ENCODE results near the gene FBXO4. TPM values are rescaled to one million over a fixed set of nuclear protein-coding genes. Genes with fewer than 3 reads are reported as not detected.
A peak's percentile ranks its signal among the peaks of the same experiment; 100 is the strongest.

The FBXO4 gene
- total and polyA plus RNA-seq, 2 experiments from 2014 or later, result 0.63 to 0.74 TPM

GRCh38 chr5:41955432-41956024 is 30.4 kb downstream of the FBXO4 start:
- H3K79me2 ChIP-seq (replicated peaks; ENCODE audit: insufficient read depth), result no peaks in the 10 kb centered on the region
- no peaks in the 10 kb centered on the region for H3K27me3 ChIP-seq (ENCODE audit: insufficient read depth)
- no peak overlapping the region for H3K27ac ChIP-seq (ENCODE audit: low read depth)
- Mint-ChIP-seq H3K27ac (no peak overlapping the region), H3K9me3 (peaks cover 21% of the 10 kb centered on the region), H3K27me3 (ENCODE audit: insufficient read depth, low read depth, poor library complexity) (no peaks in the 10 kb centered on the region), H3K4me3 (no peak overlapping the region), H3K36me3 (ENCODE audit: low read depth) (no peaks in the 10 kb centered on the region), H3K4me1 (no peaks in the 10 kb centered on the region)
- no peak overlapping the region for H3K4me2 ChIP-seq
- H2AFZ ChIP-seq, result peak overlapping the region; percentile 56; the same call in 1 of the 2 replicates
- H3K9me2 ChIP-seq (ENCODE audit: insufficient read depth), result no peaks in the 10 kb centered on the region
- DNase-seq (ENCODE audit: low spot score), result no peak
- no peak for ATAC-seq
- H3F3A ChIP-seq (replicated peaks; ENCODE audit: low read depth), result no peaks in the 10 kb centered on the region
- TF ChIP-seq CREB1 (CRISPR knock-in tag; IDR thresholded peaks at IDR 0.05; ENCODE audit: low read depth) (no peak), ZNF462 (CRISPR knock-in tag; IDR thresholded peaks at IDR 0.05) (no peak), ZNF114 (CRISPR knock-in tag; IDR thresholded peaks at IDR 0.05) (no peak), EZH2phosphoT487 (IDR thresholded peaks at IDR 0.05; ENCODE audit: unreplicated experiment) (no peak), EZH2 (IDR thresholded peaks at IDR 0.05; ENCODE audit: low read depth, unreplicated experiment) (no peak), JUNB (IDR thresholded peaks at IDR 0.05; ENCODE audit: unreplicated experiment) (no peak), STAT1 (IDR thresholded peaks at IDR 0.05; ENCODE audit: unreplicated experiment) (no peak), POLR2AphosphoS5 (IDR thresholded peaks at IDR 0.05; ENCODE audit: low read depth) (no peak), NANOG (IDR thresholded peaks at IDR 0.05; ENCODE audit: borderline replicate concordance) (no peak), ZNF331 (CRISPR knock-in tag; IDR thresholded peaks at IDR 0.05; ENCODE audit: low read depth) (no peak)
- TF ChIP-seq, protein P1, sequence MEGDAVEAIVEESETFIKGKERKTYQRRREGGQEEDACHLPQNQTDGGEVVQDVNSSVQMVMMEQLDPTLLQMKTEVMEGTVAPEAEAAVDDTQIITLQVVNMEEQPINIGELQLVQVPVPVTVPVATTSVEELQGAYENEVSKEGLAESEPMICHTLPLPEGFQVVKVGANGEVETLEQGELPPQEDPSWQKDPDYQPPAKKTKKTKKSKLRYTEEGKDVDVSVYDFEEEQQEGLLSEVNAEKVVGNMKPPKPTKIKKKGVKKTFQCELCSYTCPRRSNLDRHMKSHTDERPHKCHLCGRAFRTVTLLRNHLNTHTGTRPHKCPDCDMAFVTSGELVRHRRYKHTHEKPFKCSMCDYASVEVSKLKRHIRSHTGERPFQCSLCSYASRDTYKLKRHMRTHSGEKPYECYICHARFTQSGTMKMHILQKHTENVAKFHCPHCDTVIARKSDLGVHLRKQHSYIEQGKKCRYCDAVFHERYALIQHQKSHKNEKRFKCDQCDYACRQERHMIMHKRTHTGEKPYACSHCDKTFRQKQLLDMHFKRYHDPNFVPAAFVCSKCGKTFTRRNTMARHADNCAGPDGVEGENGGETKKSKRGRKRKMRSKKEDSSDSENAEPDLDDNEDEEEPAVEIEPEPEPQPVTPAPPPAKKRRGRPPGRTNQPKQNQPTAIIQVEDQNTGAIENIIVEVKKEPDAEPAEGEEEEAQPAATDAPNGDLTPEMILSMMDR (conservative IDR thresholded peaks at IDR 0.05; ENCODE audit: low read depth in 2 of 2), result no peak
- TF ChIP-seq, protein P2, sequence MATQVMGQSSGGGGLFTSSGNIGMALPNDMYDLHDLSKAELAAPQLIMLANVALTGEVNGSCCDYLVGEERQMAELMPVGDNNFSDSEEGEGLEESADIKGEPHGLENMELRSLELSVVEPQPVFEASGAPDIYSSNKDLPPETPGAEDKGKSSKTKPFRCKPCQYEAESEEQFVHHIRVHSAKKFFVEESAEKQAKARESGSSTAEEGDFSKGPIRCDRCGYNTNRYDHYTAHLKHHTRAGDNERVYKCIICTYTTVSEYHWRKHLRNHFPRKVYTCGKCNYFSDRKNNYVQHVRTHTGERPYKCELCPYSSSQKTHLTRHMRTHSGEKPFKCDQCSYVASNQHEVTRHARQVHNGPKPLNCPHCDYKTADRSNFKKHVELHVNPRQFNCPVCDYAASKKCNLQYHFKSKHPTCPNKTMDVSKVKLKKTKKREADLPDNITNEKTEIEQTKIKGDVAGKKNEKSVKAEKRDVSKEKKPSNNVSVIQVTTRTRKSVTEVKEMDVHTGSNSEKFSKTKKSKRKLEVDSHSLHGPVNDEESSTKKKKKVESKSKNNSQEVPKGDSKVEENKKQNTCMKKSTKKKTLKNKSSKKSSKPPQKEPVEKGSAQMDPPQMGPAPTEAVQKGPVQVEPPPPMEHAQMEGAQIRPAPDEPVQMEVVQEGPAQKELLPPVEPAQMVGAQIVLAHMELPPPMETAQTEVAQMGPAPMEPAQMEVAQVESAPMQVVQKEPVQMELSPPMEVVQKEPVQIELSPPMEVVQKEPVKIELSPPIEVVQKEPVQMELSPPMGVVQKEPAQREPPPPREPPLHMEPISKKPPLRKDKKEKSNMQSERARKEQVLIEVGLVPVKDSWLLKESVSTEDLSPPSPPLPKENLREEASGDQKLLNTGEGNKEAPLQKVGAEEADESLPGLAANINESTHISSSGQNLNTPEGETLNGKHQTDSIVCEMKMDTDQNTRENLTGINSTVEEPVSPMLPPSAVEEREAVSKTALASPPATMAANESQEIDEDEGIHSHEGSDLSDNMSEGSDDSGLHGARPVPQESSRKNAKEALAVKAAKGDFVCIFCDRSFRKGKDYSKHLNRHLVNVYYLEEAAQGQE (IDR thresholded peaks at IDR 0.05; ENCODE audit: unreplicated experiment), result no peak
- TF ChIP-seq, protein P3, sequence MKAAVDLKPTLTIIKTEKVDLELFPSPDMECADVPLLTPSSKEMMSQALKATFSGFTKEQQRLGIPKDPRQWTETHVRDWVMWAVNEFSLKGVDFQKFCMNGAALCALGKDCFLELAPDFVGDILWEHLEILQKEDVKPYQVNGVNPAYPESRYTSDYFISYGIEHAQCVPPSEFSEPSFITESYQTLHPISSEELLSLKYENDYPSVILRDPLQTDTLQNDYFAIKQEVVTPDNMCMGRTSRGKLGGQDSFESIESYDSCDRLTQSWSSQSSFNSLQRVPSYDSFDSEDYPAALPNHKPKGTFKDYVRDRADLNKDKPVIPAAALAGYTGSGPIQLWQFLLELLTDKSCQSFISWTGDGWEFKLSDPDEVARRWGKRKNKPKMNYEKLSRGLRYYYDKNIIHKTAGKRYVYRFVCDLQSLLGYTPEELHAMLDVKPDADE (IDR thresholded peaks at IDR 0.05), result no peak
- H4K20me1 ChIP-seq (replicated peaks; ENCODE audit: insufficient read depth), result no peaks in the 10 kb centered on the region; the same call in 1 of the 2 replicates
- no peaks in the 10 kb centered on the region for H3K4me1 ChIP-seq (ENCODE audit: insufficient read depth)
- H3K36me3 ChIP-seq (ENCODE audit: insufficient read depth), result no peaks in the 10 kb centered on the region
- no peak overlapping the region for H3K4me3 ChIP-seq

Data from GM23338 (cell line).